BE2C (cell line): ENCODE results near the gene RNF220.
"Not testable (repeated sequence)": the region's sequence is repeated elsewhere in the genome, so short reads cannot be mapped to it uniquely, and the experiment has no call there.

Experiments
- DNase-seq: peaks from one replicate; pipeline ENCODE4 v3.0.0-alpha.2; 2020
- H3K27me3 ChIP-seq: fragments of 250-450 bp; sonication (Bioruptor Pico); 2 replicates; pipeline ENCODE4 v1.5.1; 2020; ENCODE audit warnings: mild to moderate bottlenecking
- H3K36me3 ChIP-seq: fragments of 250-450 bp; sonication (Bioruptor Pico); 2 replicates; pipeline ENCODE4 v1.5.1; 2020; ENCODE audit warnings: mild to moderate bottlenecking
- H3K4me1 ChIP-seq: fragments of 250-450 bp; sonication (Bioruptor Pico); 2 replicates; pipeline ENCODE4 v1.5.1; 2020
- H3K4me3 ChIP-seq: 2 replicates; pipeline ENCODE4 v1.5.1; 2011; ENCODE audit warnings: low read depth, low read length
- H3K9me3 ChIP-seq: fragments of 250-450 bp; sonication (Bioruptor Pico); 2 replicates; pipeline ENCODE4 v1.5.1; 2020
- TF ChIP-seq, protein P1 (sequence below): IDR thresholded peaks from 2 replicates; pipeline ENCODE4 v1.5.1; 2012; ENCODE audit warnings: mild to moderate bottlenecking, low read depth, low read length

Gene RNF220

GRCh38 chr1:44661781-44662682 lies 257.0 kb downstream of the RNF220 start:
- no peak overlapping the region for H3K4me3 ChIP-seq
- H3K9me3 ChIP-seq = no peaks in the 10 kb centered on the region
- H3K4me1 ChIP-seq = no peaks in the 10 kb centered on the region
- no peaks in the 10 kb centered on the region for H3K36me3 ChIP-seq
- DNase-seq = no peak
- no peaks in the 10 kb centered on the region for H3K27me3 ChIP-seq
- TF ChIP-seq, protein P1, sequence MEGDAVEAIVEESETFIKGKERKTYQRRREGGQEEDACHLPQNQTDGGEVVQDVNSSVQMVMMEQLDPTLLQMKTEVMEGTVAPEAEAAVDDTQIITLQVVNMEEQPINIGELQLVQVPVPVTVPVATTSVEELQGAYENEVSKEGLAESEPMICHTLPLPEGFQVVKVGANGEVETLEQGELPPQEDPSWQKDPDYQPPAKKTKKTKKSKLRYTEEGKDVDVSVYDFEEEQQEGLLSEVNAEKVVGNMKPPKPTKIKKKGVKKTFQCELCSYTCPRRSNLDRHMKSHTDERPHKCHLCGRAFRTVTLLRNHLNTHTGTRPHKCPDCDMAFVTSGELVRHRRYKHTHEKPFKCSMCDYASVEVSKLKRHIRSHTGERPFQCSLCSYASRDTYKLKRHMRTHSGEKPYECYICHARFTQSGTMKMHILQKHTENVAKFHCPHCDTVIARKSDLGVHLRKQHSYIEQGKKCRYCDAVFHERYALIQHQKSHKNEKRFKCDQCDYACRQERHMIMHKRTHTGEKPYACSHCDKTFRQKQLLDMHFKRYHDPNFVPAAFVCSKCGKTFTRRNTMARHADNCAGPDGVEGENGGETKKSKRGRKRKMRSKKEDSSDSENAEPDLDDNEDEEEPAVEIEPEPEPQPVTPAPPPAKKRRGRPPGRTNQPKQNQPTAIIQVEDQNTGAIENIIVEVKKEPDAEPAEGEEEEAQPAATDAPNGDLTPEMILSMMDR = no peak

DNA sequence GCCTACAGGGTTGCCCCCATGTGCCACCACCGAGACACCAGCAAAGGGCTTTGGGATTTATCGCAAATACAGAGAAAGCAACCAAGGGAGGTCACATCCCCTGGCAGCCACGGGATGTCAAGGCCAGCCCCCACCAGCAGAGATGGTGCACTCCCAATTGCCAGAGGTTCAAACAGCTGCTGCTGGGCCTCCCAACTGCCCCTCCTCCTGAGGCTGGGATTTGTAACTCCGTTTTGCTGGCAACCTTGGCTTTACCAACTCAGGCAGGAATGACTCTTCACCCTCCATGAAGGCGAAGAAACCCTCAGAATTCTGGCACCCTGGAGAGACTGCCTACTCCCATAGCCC lies 257.6 kb downstream of the RNF220 start:
- DNase-seq = no peak
- no peak overlapping the region for H3K4me3 ChIP-seq
- TF ChIP-seq, protein P1 = no peak
- no peaks in the 10 kb centered on the region for H3K4me1 ChIP-seq
- H3K36me3 ChIP-seq = no peaks in the 10 kb centered on the region
- no peaks in the 10 kb centered on the region for H3K27me3 ChIP-seq
- H3K9me3 ChIP-seq = no peaks in the 10 kb centered on the region

- Histone ChIP-seq H3K27me3 (no peaks in the 10 kb centered on the region), H3K4me1 (no peaks in the 10 kb centered on the region), H3K36me3 (no peaks in the 10 kb centered on the region), H3K4me3 (no peak overlapping the region), H3K9me3 (no peaks in the 10 kb centered on the region)
- DNase-seq = no peak
- TF ChIP-seq, protein P1 = no peak
These were observed 258.4 kb downstream of the RNF220 start for GRCh38 chr1:44663417-44663816.

- H3K36me3 ChIP-seq = no peaks in the 10 kb centered on the region
- H3K9me3 ChIP-seq = no peaks in the 10 kb centered on the region
- TF ChIP-seq, protein P1 = no peak
- no peaks in the 10 kb centered on the region for H3K27me3 ChIP-seq
- H3K4me3 ChIP-seq = no peak overlapping the region
- DNase-seq = no peak
- H3K4me1 ChIP-seq = no peaks in the 10 kb centered on the region
These were observed 259.8 kb downstream of the RNF220 start for GRCh38 chr1:44664730-44665370.

DNA sequence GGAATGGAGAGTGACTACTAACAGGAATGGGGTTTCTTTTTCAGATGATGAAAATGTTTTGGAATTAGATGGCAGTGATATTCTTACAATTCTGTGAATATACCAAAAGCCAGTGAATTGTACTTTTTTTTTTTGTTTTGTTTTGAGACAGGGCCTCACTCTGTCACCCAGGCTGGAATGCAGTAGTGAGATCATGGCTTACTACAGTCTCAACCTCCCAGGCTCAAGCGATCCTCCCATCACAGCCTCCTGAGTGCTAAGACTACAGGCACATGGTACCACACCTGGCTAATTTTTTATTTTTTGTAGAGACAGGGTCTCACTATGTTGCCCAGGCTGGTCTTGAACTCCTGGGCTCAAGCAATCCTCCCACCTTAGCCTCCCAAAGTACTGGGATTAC lies 261.7 kb downstream of the RNF220 start:
- H3K4me1 ChIP-seq, H3K9me3 ChIP-seq, H3K4me3 ChIP-seq, H3K27me3 ChIP-seq, DNase-seq, H3K36me3 ChIP-seq: not testable (repeated sequence)

DNA sequence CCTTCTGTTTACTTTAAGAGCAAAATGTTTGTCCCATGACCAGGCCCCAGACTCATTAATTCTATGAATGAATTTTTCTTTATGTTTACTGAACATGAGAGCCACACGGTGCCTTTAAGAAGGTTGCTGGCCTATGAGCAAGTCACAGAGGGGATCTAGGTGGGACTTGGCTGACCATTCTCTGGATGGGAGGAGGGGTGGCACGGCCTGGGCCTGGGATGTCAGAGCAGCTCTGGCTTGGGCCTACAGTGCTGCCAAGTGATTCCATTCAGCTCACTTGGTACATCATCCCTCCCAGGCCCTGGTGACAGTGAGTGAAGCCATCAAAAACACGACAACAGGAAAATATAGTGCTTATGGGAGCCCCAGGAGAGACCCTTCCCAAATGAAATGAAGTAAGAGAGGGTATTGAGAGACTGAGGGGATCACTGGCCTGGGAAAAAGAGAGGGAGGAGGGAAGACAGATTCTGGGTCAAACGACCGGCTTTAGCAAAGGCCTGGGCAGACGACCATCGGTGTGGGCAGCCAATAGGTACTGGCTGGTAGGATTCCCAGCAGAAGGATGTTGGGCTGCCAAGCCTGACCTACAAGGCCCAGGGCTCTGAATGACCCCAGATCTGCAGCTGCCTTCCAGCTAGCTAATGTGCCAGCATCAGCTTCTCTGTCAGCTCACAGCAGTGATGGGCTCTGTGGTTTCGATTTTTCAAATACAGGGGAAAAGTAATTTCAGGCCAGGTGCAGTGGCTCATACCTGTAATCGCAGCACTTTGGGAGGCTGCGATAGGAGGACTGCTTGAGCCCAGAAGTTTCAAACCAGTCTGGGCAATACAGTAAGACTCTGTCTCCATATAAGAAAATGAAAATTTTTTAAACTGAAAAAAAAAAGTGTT lies 265.9 kb downstream of the RNF220 start:
- Histone ChIP-seq H3K4me3 (no peak overlapping the region), H3K27me3 (no peaks in the 10 kb centered on the region), H3K4me1 (no peaks in the 10 kb centered on the region), H3K9me3 (no peaks in the 10 kb centered on the region), H3K36me3 (no peaks in the 10 kb centered on the region)
- TF ChIP-seq, protein P1 = no peak
- DNase-seq = no peak
